Measurements from ENCODE around the gene STK17A.

DNA sequence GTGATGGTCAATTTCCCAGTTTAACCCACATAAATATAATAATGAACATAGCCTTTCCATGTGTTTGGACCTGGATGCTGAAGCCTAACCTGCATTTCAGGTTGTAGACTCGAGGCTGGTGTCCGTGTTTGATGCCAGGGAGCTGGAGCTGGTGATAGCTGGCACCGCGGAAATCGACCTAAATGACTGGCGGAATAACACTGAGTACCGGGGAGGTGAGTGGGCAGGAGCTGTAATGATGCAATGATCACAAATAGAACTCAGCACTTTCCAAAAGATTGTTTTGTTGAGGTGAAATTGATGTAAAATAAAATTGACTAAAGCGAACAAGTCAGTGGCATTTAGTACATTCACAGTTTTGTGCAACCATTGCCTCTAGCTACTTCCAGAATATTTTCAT, 30.8 kb upstream of the STK17A start:
- TF ChIP-seq POLR2AphosphoS5 (IDR thresholded peaks at IDR 0.05; ENCODE audit: low read depth, low read length) (no peak), FOXP2 (optimal IDR thresholded peaks at IDR 0.05; ENCODE audit: borderline replicate concordance, extremely low read depth, extremely low read length, insufficient read depth) (no peak)
- TF ChIP-seq, protein P1, sequence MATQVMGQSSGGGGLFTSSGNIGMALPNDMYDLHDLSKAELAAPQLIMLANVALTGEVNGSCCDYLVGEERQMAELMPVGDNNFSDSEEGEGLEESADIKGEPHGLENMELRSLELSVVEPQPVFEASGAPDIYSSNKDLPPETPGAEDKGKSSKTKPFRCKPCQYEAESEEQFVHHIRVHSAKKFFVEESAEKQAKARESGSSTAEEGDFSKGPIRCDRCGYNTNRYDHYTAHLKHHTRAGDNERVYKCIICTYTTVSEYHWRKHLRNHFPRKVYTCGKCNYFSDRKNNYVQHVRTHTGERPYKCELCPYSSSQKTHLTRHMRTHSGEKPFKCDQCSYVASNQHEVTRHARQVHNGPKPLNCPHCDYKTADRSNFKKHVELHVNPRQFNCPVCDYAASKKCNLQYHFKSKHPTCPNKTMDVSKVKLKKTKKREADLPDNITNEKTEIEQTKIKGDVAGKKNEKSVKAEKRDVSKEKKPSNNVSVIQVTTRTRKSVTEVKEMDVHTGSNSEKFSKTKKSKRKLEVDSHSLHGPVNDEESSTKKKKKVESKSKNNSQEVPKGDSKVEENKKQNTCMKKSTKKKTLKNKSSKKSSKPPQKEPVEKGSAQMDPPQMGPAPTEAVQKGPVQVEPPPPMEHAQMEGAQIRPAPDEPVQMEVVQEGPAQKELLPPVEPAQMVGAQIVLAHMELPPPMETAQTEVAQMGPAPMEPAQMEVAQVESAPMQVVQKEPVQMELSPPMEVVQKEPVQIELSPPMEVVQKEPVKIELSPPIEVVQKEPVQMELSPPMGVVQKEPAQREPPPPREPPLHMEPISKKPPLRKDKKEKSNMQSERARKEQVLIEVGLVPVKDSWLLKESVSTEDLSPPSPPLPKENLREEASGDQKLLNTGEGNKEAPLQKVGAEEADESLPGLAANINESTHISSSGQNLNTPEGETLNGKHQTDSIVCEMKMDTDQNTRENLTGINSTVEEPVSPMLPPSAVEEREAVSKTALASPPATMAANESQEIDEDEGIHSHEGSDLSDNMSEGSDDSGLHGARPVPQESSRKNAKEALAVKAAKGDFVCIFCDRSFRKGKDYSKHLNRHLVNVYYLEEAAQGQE (IDR thresholded peaks at IDR 0.05; ENCODE audit: insufficient read depth in 1 of 2, low read depth in 2 of 2, low read length in 2 of 2) = no peak
